Measurements from ENCODE around the gene NPAS2. TPM values are rescaled to one million over a fixed set of nuclear protein-coding genes. Genes with fewer than 3 reads are reported as not detected.

Gene NPAS2
- total RNA-seq, result 14.6 and 31.8 TPM in 2 replicates

GRCh38 chr2:100819370-100820272 lies at the start of gene NPAS2:
Gene NPAS2 (plus strand): TSS chr2:100820139. CDS start chr2:100904755, 84,616 bp downstream.

GRCh38 chr2:101001691-101002561 lies 182.0 kb downstream of the NPAS2 start, which contains the start of gene RPL31:
Gene RPL31 (plus strand): TSS chr2:101002289. CDS start chr2:101002702, 413 bp downstream.

Other genes starting within 250 kb of the NPAS2 start
- gene RPL31, start 182.2 kb downstream of the NPAS2 start, total RNA-seq, result 885 and 989 TPM in 2 replicates